Activated CD4-positive, alpha-beta memory T cell treated with anti-CD3 and anti-CD28 coated beads for 36 hours (primary cell): ENCODE measurements around the gene SERPINA3. TPM values are rescaled to one million over a fixed set of nuclear protein-coding genes. Genes with fewer than 3 reads are reported as not detected.

Source experiments
- CTCF ChIA-PET: fragments of 350-600 bp; sonication (Branson Sonifier 250); formaldehyde crosslinking; loops from one replicate; lab custom pipeline; 2021; ENCODE audit warnings: antibody characterized with exemption, inconsistent platforms; lab: Charles Lee
- POLR2A ChIA-PET: fragments of 350-600 bp; sonication (Branson Sonifier 250); formaldehyde crosslinking; loops from one replicate; lab custom pipeline; 2021; ENCODE audit warnings: antibody characterized with exemption; lab: Charles Lee
- DNase-seq: peaks from one replicate; pipeline ENCODE4 v3.0.0-alpha.2; 2020
- H3K27ac Mint-ChIP-seq: one replicate; pipeline ENCODE4 v1.8.0; 2021; ENCODE audit warnings: mixed read lengths
- H3K27me3 Mint-ChIP-seq: one replicate; pipeline ENCODE4 v1.8.0; 2021; ENCODE audit warnings: mixed read lengths
- H3K36me3 Mint-ChIP-seq: one replicate; pipeline ENCODE4 v1.8.0; 2021; ENCODE audit warnings: mixed read lengths
- H3K4me1 Mint-ChIP-seq: one replicate; pipeline ENCODE4 v1.8.0; 2021; ENCODE audit warnings: low read depth, mixed read lengths
- H3K4me3 Mint-ChIP-seq: one replicate; pipeline ENCODE4 v1.8.0; 2021; ENCODE audit warnings: mild to moderate bottlenecking, mixed read lengths
- H3K9me3 Mint-ChIP-seq: one replicate; pipeline ENCODE4 v1.8.0; 2021; ENCODE audit warnings: mixed read lengths
- intact Hi-C: fragments of 100-400 bp; cut with micrococcal nuclease; formaldehyde crosslinking; loops from one replicate; pipeline ENCODE4 v1.15.1; 2023
- total RNA-seq, 2 experiments: library from RNA; stranded (reverse); gene quantifications; one replicate each; pipeline ENCODE4 v1.2.3, GENCODE V29; 2021

SERPINA3 gene
- total RNA-seq, 2 experiments from 2014 or later = not detected

DNA sequence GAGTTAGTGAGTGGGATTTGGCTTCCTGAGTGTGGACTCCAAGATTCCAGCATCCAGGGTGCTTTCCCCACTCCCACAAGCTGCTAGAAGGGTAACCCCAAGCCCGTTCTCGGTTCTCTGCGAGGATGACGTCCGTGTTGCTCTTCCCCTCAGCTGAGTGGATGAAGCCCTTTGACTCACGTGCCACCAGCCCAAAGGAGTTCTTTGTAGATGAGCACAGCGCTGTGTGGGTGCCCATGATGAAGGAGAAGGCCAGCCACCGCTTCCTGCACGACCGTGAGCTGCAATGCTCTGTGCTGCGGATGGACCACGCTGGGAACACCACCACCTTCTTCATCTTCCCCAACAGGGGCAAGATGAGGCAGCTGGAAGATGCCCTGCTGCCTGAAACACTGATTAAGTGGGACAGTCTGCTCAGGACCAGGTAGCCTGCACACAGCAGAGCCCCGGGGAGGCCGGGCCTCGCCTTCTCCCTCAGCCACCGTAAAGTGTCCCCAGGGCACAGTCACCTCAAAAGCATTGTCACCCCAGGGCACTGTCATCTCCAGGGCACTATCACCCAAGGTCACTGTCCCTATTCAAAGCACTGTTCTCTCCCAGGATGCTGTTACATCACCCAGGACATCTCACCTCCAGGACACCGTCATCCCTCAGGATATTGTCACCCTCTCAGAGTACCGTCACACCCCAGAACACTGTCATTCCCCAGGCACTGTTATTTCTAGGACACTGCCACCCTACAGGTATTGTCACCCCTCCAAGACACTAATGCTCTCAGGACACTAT is 31.3 kb downstream of the SERPINA3 start:
- no peak overlapping the region for H3K27ac Mint-ChIP-seq
- H3K27me3 Mint-ChIP-seq = peaks cover 3% of the 10 kb centered on the region
- H3K9me3 Mint-ChIP-seq = no peaks in the 10 kb centered on the region
- no peaks in the 10 kb centered on the region for H3K4me1 Mint-ChIP-seq
- no peak for DNase-seq
- POLR2A ChIA-PET = no interaction called here
- CTCF ChIA-PET = no interaction called here
- H3K4me3 Mint-ChIP-seq = no peak overlapping the region
- intact Hi-C loops = no loop called here
- no peaks in the 10 kb centered on the region for H3K36me3 Mint-ChIP-seq

DNA sequence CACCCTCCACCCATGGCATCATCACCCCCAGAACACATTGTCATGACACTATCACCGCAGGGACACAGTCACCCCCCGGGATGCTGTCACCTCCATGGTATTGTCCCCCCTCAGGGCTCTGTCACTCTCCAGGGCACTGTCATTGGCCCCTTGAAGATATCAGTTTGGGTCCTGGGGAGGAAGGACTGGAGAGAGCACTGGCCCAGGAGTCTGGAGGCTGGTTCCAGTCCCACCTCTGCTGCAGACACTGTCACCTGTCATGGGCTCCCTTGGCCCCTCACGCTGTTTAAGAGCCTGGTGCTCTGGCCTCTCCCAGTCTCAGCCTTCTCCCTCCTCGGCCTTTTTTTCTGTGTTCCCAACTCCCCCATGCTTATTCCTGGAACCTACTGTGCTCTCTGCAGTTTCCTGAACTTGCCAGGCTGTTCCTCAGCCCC is 31.9 kb downstream of the SERPINA3 start:
- no peak overlapping the region for H3K4me3 Mint-ChIP-seq
- peaks cover 3% of the 10 kb centered on the region for H3K27me3 Mint-ChIP-seq
- DNase-seq = no peak
- ChIA-PET CTCF (no interaction called here), POLR2A (no interaction called here)
- H3K4me1 Mint-ChIP-seq = no peaks in the 10 kb centered on the region
- no peaks in the 10 kb centered on the region for H3K36me3 Mint-ChIP-seq
- intact Hi-C loops = no loop called here
- no peak overlapping the region for H3K27ac Mint-ChIP-seq
- no peaks in the 10 kb centered on the region for H3K9me3 Mint-ChIP-seq

DNA sequence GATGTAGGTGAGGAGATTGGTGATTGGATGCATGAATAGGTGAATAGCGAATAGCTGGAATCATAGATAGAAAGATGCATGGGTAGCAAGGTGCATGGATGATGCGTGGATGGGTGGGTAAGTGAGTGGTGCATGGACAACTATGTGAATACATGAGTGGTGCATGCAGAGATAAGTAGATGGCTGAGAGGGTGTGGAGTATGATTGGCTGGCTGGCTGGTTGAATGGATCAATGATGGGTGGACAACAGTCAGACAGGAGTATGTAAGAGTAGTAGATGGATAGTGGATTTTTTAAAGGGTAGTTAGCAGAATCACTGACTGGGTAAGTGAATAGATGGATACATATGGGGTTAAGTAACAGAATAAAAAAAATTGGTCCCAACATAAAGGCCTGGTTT is 33.9 kb downstream of the SERPINA3 start:
- Mint-ChIP-seq H3K36me3 (no peaks in the 10 kb centered on the region), H3K27me3 (peaks cover 3% of the 10 kb centered on the region), H3K4me1 (no peaks in the 10 kb centered on the region), H3K27ac (no peak overlapping the region), H3K4me3 (no peak overlapping the region), H3K9me3 (no peaks in the 10 kb centered on the region)
- ChIA-PET POLR2A (no interaction called here), CTCF (no interaction called here)
- DNase-seq = no peak
- intact Hi-C loops = no loop called here

DNA sequence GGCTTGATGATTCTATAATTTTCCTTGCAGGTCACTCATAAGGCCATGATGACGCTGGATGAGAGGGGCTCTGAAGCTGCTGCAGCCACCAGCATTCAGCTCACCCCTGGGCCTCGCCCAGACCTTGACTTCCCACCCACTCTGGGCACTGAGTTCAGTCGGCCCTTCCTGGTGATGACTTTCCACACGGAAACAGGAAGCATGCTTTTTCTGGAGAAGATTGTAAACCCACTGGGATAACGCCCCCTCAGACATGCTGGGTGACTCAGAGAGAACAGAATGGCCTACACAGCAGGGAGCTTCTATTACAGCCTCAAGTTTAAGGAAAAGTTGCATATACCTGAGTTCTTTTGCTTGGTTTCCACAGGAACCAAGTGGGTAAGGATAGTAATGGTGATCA is 34.3 kb downstream of the SERPINA3 start:
- Mint-ChIP-seq H3K36me3 (no peaks in the 10 kb centered on the region), H3K9me3 (no peaks in the 10 kb centered on the region), H3K4me1 (no peaks in the 10 kb centered on the region), H3K27ac (no peak overlapping the region), H3K27me3 (peaks cover 3% of the 10 kb centered on the region), H3K4me3 (no peak overlapping the region)
- DNase-seq = no peak
- intact Hi-C loops = no loop called here
- ChIA-PET POLR2A (no interaction called here), CTCF (no interaction called here)

DNA sequence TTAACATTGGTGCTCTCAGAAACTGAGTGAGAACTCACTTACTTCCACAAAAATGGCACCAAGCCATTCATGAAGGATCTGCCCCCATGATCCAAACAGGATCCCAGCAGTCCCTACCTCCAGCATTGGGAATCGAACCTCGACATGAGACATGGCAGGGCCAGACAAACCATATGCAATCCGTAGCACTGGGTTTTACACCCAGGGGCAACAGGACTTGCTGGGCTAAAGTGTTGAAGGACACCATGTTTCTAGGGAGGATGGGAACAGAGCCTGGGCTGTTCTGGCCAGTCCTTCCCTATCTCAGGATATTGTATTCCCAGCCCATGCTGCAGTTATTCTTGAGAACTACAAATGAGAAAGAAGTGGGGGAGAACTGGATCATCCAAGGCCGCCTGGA is 36.6 kb downstream of the SERPINA3 start:
- ChIA-PET CTCF (no interaction called here), POLR2A (no interaction called here)
- no peaks in the 10 kb centered on the region for H3K9me3 Mint-ChIP-seq
- intact Hi-C loops = no loop called here
- no peaks in the 10 kb centered on the region for H3K4me1 Mint-ChIP-seq
- no peak overlapping the region for H3K27ac Mint-ChIP-seq
- DNase-seq = no peak
- no peak overlapping the region for H3K4me3 Mint-ChIP-seq
- no peaks in the 10 kb centered on the region for H3K36me3 Mint-ChIP-seq
- H3K27me3 Mint-ChIP-seq = peaks cover 1% of the 10 kb centered on the region

DNA sequence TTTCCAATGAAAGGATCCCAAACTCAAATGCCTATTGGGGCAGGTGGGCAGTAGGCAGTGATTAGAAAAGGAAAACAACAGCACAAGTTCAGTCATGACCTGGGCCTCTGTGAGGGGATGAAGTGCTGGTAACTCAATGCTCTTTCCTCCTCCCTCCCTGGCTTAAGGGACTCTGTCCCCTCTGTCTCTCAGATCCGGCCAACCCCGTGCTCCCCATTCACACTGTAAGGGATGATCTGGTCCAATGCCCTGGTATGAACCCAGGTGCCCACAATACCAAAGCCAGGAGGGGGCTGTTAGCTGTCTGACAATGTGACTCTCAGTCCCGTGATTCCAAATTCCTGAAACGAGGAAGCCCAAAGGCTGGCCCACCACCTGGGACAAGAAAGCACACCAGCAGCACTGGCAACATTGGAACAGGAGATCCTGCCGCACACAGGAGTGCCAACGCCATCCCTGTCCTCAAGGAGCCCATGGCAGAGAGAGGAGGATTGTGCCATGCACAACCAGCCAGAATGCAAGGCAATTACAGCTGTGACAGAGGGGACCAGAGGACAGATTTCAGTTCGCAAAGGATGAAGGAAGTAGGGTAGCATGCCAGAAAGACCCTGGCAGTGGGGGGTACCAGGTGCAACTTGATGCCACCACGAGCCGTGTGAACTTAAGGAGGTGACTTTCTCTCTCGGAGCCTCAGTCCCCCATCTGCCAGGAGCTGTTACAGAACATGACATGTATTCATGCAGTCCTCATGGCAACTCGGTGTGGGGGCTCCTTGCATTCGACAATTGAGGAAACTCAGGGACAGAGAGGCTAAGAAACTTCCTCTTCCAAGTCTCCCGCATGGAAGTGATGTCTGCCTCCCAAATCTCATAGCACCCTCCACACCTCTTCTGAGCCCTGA is 37.6 kb downstream of the SERPINA3 start:
- POLR2A ChIA-PET = no interaction called here
- CTCF ChIA-PET = no interaction called here
- Mint-ChIP-seq H3K4me1 (no peaks in the 10 kb centered on the region), H3K36me3 (no peaks in the 10 kb centered on the region), H3K9me3 (no peaks in the 10 kb centered on the region), H3K27me3 (no peaks in the 10 kb centered on the region), H3K4me3 (no peak overlapping the region), H3K27ac (no peak overlapping the region)
- intact Hi-C loops = no loop called here
- DNase-seq = no peak

DNA sequence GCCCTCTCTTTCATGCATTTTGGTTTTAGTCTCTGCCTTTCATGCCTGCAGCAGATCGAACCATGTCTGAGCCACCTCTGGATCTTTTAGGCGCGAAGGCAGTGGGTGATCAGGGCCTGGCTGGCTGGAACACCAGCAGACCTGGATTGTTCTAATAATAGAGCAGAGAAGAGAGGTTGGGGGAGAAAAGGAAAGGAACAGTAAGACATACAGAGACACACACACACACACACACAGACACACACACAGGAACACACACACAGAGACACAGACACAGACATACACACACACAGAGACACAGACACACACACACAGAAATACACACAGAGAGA is 38.2 kb downstream of the SERPINA3 start:
- Mint-ChIP-seq H3K4me3 (no peak overlapping the region), H3K27me3 (no peaks in the 10 kb centered on the region), H3K36me3 (no peaks in the 10 kb centered on the region), H3K9me3 (no peaks in the 10 kb centered on the region), H3K27ac (no peak overlapping the region), H3K4me1 (no peaks in the 10 kb centered on the region)
- no peak for DNase-seq
- POLR2A ChIA-PET = no interaction called here
- intact Hi-C loops = no loop called here
- CTCF ChIA-PET = no interaction called here

DNA sequence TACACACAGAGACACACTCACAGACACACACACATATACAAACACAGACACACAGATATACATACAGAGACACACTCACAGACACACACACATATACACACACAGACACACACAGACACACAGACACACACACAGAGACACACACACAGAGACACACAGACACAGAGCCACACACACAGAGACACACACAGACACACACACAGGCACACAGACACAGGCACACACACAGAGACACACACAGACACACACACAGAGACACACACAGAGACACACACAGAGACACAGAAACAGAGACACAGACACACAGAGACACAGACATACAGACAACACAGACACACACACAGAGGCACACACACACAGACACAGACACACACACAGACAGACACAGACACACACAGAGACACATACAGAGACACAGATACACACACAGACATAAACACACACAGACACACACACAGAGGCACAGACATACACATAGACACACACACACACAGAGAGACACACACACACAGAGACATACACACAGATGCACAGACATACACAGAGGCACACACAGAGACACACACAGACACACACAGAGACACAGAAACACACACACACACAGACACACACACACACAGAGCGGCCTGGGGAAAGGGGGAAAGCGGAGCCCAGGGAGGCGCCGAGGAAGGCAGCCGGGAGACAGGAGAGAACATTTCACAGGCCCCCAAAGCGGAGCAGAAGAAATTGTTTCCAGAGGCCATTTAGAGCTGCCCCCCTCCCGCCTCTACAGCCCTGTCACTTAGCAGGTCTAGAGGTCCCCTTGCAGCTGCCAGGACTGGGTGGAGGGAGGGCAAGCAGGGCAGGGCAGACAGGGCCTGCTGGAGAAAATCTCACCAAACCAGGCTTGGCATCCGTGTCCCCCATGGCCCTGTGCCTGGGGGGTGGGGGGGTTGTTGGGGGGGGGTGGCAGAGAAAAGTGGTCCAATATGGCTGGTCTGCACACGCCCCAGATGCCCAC is 38.9 kb downstream of the SERPINA3 start:
- H3K4me3 Mint-ChIP-seq = no peak overlapping the region
- CTCF ChIA-PET = no interaction called here
- no peaks in the 10 kb centered on the region for H3K9me3 Mint-ChIP-seq
- POLR2A ChIA-PET = no interaction called here
- no peaks in the 10 kb centered on the region for H3K27me3 Mint-ChIP-seq
- no peaks in the 10 kb centered on the region for H3K36me3 Mint-ChIP-seq
- intact Hi-C loops = no loop called here
- DNase-seq = no peak
- H3K27ac Mint-ChIP-seq = no peak overlapping the region
- no peaks in the 10 kb centered on the region for H3K4me1 Mint-ChIP-seq

DNA sequence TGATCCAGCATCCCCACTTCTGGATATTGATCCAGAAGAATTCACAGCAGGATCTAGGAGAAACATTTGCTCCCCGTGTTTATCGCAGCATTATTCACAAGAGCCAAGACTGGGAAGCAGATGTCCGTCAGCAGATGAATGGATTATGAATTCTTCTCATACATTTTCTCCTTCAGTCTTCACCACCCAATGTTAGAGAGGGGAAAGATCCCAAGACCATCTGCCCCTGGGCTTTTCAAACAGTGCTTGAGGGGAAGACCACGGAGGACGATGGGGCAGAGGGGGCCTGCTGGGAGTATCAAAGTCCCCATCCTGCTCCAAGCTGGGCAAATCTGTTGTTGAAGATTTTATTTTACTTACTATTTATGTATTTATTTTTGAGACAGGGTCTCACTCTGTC is 41.1 kb downstream of the SERPINA3 start:
- no peaks in the 10 kb centered on the region for H3K9me3 Mint-ChIP-seq
- POLR2A ChIA-PET = no interaction called here
- H3K36me3 Mint-ChIP-seq = no peaks in the 10 kb centered on the region
- no peak overlapping the region for H3K4me3 Mint-ChIP-seq
- intact Hi-C loops = no loop called here
- DNase-seq = no peak
- H3K4me1 Mint-ChIP-seq = no peaks in the 10 kb centered on the region
- no peaks in the 10 kb centered on the region for H3K27me3 Mint-ChIP-seq
- H3K27ac Mint-ChIP-seq = no peak overlapping the region
- CTCF ChIA-PET = no interaction called here

DNA sequence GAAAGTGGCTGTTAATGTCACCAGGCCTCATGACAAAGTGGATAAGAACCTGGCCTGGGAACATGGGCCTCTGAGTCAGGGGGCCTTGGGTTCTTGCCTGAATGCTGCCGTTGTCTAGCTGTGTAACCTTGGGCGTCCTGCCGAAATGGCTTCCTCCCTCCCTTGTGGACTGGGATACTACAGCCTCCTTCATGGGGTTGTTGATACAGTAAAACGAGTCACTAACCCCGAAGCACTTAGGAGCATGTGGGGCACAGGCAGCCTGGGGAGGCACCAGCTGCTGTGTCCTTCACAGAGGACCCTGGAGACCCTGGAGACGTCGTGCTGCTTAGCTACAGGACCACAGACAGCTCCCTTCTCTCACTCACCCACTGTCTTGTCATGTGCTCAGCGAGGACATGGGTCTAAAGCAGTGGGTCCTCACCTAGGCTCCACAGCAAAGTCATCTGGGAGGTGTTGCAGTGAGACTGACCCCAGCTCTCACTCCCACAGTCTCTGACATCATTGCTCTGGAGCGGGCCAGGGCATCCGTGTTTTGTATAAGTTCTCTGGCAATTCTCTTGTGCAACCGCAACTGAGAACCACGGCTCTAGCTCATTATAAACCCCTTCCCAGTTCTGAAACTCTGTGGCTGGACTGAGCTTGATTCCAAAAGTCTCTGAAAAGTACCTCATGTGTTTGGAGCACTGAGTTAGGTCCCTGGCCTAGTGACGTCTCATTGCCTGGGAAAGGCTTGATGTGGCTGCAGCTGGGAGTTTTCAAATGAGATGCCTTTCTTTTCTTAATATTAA is 42.1 kb downstream of the SERPINA3 start:
- Mint-ChIP-seq H3K27me3 (peaks cover 1% of the 10 kb centered on the region), H3K9me3 (no peaks in the 10 kb centered on the region), H3K4me3 (no peak overlapping the region), H3K4me1 (no peaks in the 10 kb centered on the region), H3K36me3 (no peaks in the 10 kb centered on the region), H3K27ac (no peak overlapping the region)
- DNase-seq = no peak
- CTCF ChIA-PET = no interaction called here
- intact Hi-C loops = no loop called here
- POLR2A ChIA-PET = no interaction called here

DNA sequence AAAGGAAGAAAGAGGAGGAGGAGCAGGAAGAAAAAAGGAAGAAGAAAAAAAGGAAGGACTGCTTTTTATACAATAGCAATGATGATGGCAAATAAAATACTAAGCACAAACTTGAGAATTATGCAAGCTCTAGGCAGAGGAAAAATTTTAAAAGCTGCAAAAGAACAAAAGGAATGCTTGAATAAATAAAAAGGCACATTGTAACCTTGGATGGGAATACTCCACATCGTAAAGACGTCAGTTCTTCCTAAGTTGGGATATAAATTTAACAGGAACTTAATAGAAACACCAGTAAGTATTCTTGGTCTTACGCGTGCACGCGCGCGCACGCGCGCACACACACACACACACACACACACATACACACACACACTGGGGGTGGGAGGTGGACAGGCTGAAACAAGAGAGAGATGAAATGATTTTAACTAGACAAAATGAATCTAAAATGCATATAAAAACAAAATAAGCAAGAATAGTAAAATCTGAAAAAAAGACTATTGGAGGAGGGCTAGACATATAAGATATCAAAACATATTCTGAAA is 43.0 kb downstream of the SERPINA3 start:
- Mint-ChIP-seq H3K4me1 (no peaks in the 10 kb centered on the region), H3K27me3 (peaks cover 1% of the 10 kb centered on the region), H3K4me3 (no peak overlapping the region), H3K27ac (no peak overlapping the region), H3K9me3 (no peaks in the 10 kb centered on the region), H3K36me3 (no peaks in the 10 kb centered on the region)
- POLR2A ChIA-PET = no interaction called here
- CTCF ChIA-PET = no interaction called here
- no peak for DNase-seq
- intact Hi-C loops = no loop called here
